PC-3 (cell line): ENCODE measurements around the gene SPPL2C. TPM values are rescaled to one million over a fixed set of nuclear protein-coding genes. Genes with fewer than 3 reads are reported as not detected.

Experiments
- ATAC-seq: fragments of 200-7000 bp; cut with Tn5 transposase; 2 replicates; pipeline ENCODE4 v1.9.1; 2020; ENCODE audit warnings: mild to moderate bottlenecking, moderate library complexity
- BruUV-seq: library from RNA; stranded (reverse); fragments of 400-500 nt; replicated peaks from 2 replicates; lab custom pipeline; 2021; lab: Mats Ljungman, UMichigan
- CTCF ChIA-PET: fragments of 300-600 bp; sonication (Branson Sonifier 250); formaldehyde crosslinking; loops from one replicate; lab custom pipeline; 2022; ENCODE audit warnings: antibody characterized with exemption; lab: Charles Lee
- POLR2A ChIA-PET: fragments of 300-600 bp; sonication (Branson Sonifier 250); formaldehyde crosslinking; loops from one replicate; lab custom pipeline; 2022; ENCODE audit warnings: antibody characterized with exemption; ENCODE audit not compliant: unreplicated experiment; lab: Charles Lee
- DNase-seq: peaks from one replicate; pipeline ENCODE4 v3.0.0-alpha.2; 2015
- H2AFZ ChIP-seq: fragments of 300-600 bp; sonication (generic); 2 replicates; pipeline ENCODE4 v1.6.0; 2016; ENCODE audit warnings: antibody characterized with exemption, low read length
- H3F3A ChIP-seq: fragments of 300-600 bp; sonication (generic); one replicate; pipeline ENCODE4 v1.6.0; 2017; ENCODE audit warnings: antibody characterized with exemption, low read length, control low read depth, mild to moderate bottlenecking; ENCODE audit not compliant: unreplicated experiment
- H3K27ac ChIP-seq: fragments of 300-600 bp; sonication (generic); 2 replicates; pipeline ENCODE4 v1.5.1; 2016; ENCODE audit warnings: mild to moderate bottlenecking, low read length
- H3K27me3 ChIP-seq: fragments of 300-600 bp; sonication (generic); 2 replicates; pipeline ENCODE4 v1.6.1; 2016; ENCODE audit warnings: low read length, mixed read lengths
- H3K36me3 ChIP-seq: fragments of 300-600 bp; sonication (generic); 2 replicates; pipeline ENCODE4 v1.6.1; 2016; ENCODE audit warnings: low read depth, mixed run types, low read length, mixed read lengths
- H3K4me1 ChIP-seq: fragments of 300-600 bp; sonication (generic); 2 replicates; pipeline ENCODE4 v1.5.1; 2016; ENCODE audit warnings: low read length; ENCODE audit not compliant: insufficient read depth
- H3K4me2 ChIP-seq: fragments of 300-600 bp; sonication (generic); 2 replicates; pipeline ENCODE4 v1.6.0; 2016; ENCODE audit warnings: low read length
- H3K4me3 ChIP-seq: fragments of 300-600 bp; sonication (generic); 2 replicates; pipeline ENCODE4 v1.5.1; 2016; ENCODE audit warnings: mild to moderate bottlenecking, low read length, mixed read lengths
- H3K79me2 ChIP-seq: fragments of 300-600 bp; sonication (generic); 2 replicates; pipeline ENCODE4 v1.6.1; 2017; ENCODE audit warnings: low read length, mixed read lengths
- H3K9ac ChIP-seq: fragments of 300-600 bp; sonication (generic); 2 replicates; pipeline ENCODE4 v1.6.0; 2016; ENCODE audit warnings: mild to moderate bottlenecking, low read length
- H3K9me2 ChIP-seq: fragments of 300-600 bp; sonication (generic); replicated peaks from 2 replicates; pipeline ENCODE4 v1.6.1; 2016; ENCODE audit warnings: mixed run types, low read length, mixed read lengths
- H3K9me3 ChIP-seq: fragments of 300-600 bp; sonication (generic); 2 replicates; pipeline ENCODE4 v1.6.1; 2016; ENCODE audit warnings: low read length, mixed read lengths
- H4K20me1 ChIP-seq: fragments of 300-600 bp; sonication (generic); 2 replicates; pipeline ENCODE4 v1.6.1; 2016; ENCODE audit warnings: low read length, mixed read lengths
- EZH2 ChIP-seq: fragments of 300-600 bp; sonication (generic); IDR thresholded peaks from one replicate; pipeline ENCODE4 v1.6.1; 2017; ENCODE audit warnings: antibody characterized with exemption, mild to moderate bottlenecking, low read length; ENCODE audit not compliant: unreplicated experiment
- EZH2phosphoT487 ChIP-seq: fragments of 300-600 bp; sonication (generic); IDR thresholded peaks from 2 replicates; pipeline ENCODE4 v1.6.1; 2018; ENCODE audit warnings: mild to moderate bottlenecking, antibody characterized with exemption, low read length, borderline replicate concordance
- intact Hi-C: fragments of 100-400 bp; cut with micrococcal nuclease; formaldehyde crosslinking; loops from 2 replicates; pipeline ENCODE4 v1.9.0; 2023
- total RNA-seq: library from RNA; depleted of rRNA; stranded (reverse); fragments of >200 nt; gene quantifications from 2 replicates; pipeline ENCODE4 v1.2.3, GENCODE V29; 2014
- TF ChIP-seq, protein P1 (sequence below): fragments of 300-600 bp; sonication (generic); conservative IDR thresholded peaks from 2 replicates; pipeline ENCODE4 v1.5.1; 2017; ENCODE audit warnings: antibody characterized with exemption, low read depth, mild to moderate bottlenecking, low read length

Gene SPPL2C
- total RNA-seq, 1 experiment from 2014 or later, result not detected

DNA sequence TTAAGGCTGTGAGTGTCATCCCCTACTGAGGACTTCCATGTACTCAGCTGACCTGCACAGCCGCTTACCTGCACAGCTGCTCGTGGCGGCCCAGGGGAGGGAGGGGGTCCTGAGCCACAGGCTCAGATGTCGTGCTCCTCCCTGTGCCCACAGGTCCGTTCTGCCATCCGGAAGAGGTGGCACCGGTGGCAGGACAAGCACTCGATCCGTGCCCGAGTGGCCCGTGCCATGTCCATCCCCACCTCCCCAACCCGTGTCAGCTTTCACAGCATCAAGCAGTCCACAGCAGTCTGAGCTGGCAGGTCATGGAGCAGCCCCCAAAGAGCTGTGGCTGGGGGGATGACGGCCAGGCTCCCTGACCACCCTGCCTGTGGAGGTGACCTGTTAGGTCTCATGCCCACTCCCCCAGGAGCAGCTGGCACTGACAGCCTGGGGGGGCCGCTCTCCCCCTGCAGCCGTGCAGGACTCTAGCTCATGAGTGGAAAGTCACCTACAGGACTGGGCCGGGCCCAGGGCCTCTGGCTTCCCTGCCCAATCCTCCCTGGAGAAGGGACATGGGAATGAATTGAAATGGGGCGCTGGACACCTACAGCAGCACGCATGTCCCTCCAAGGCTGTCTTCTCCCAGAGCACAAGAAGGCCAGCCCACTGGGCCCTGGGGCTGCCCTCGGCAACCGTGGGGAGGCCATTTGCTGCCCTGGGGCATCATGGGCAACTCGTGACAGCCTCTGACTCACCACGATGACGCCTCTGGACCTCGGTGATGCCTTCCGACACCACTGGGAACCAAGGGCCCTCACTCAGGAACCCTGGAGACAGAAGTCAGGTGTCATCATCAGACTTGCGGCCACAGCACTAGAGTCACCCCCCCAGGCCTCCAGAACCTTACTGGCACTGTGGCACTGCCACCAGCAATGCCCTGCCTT lies 9.9 kb upstream of the SPPL2C start:
- ChIA-PET CTCF (interaction anchor here (1.1 kb wide), 1 partner anchor 195 kb away, joined by 4 read pairs; no protein-coding TSS in a partner anchor), POLR2A (no interaction called here)
- peak; percentile 27 for ATAC-seq

DNA sequence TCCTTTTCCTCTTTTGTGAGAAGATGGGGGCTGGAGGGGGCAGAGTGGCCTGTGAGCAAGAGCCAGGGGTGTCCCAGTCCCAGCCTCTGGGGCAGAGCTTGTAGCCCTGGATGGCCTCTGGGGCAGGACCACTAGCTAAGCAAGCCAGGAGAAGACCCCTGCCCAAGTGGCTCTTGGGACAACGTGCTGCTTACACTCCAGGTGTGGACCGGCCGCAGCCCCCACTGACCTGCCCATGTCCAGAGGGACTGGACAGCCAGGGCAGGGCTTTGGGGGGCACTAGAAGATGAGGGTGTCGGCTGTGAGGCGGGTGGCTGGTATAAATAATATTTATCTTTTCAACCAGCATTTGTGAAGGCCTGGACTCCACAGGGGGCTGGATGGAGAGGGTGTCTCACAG lies 9.2 kb upstream of the SPPL2C start:
- no peak overlapping the region for H2AFZ ChIP-seq
- H3K9ac ChIP-seq, result no peak overlapping the region
- DNase-seq (no peak), ATAC-seq (no peak)
- 0 out of 2 replicates have a peak, but pooled peaks cover 4% of the 10 kb centered on the region for H3K4me1 ChIP-seq
- BruUV-seq, result no TSS peak
- intact Hi-C loops, result no loop called here
- no peaks in the 10 kb centered on the region for H3K9me3 ChIP-seq
- no peak overlapping the region for H3K4me2 ChIP-seq
- H3K79me2 ChIP-seq, result no peaks in the 10 kb centered on the region
- H3K27ac ChIP-seq, result no peak overlapping the region
- no peaks in the 10 kb centered on the region for H4K20me1 ChIP-seq
- ChIA-PET CTCF (interaction anchor here (1.1 kb wide), 1 partner anchor 195 kb away, joined by 4 read pairs; no protein-coding TSS in a partner anchor), POLR2A (no interaction called here)
- H3K9me2 ChIP-seq, result no peaks in the 10 kb centered on the region
- no peaks in the 10 kb centered on the region for H3K36me3 ChIP-seq
- no peak overlapping the region for H3K4me3 ChIP-seq
- TF ChIP-seq EZH2 (no peak), EZH2phosphoT487 (no peak)
- TF ChIP-seq, protein P1, sequence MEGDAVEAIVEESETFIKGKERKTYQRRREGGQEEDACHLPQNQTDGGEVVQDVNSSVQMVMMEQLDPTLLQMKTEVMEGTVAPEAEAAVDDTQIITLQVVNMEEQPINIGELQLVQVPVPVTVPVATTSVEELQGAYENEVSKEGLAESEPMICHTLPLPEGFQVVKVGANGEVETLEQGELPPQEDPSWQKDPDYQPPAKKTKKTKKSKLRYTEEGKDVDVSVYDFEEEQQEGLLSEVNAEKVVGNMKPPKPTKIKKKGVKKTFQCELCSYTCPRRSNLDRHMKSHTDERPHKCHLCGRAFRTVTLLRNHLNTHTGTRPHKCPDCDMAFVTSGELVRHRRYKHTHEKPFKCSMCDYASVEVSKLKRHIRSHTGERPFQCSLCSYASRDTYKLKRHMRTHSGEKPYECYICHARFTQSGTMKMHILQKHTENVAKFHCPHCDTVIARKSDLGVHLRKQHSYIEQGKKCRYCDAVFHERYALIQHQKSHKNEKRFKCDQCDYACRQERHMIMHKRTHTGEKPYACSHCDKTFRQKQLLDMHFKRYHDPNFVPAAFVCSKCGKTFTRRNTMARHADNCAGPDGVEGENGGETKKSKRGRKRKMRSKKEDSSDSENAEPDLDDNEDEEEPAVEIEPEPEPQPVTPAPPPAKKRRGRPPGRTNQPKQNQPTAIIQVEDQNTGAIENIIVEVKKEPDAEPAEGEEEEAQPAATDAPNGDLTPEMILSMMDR, result no peak
- no peaks in the 10 kb centered on the region for H3F3A ChIP-seq
- H3K27me3 ChIP-seq, result peaks cover 11% of the 10 kb centered on the region; the same call in 1 of the 2 replicates

More for the DNA sequence above, 9.9 kb upstream of the SPPL2C start:
- no peak overlapping the region for H3K9ac ChIP-seq
- no peaks in the 10 kb centered on the region for H3K9me2 ChIP-seq
- H3K36me3 ChIP-seq, result no peaks in the 10 kb centered on the region
- peak; percentile 56 for DNase-seq
- no peak overlapping the region for H3K4me2 ChIP-seq
- H3F3A ChIP-seq, result no peaks in the 10 kb centered on the region
- no peaks in the 10 kb centered on the region for H3K9me3 ChIP-seq
- no TSS peak for BruUV-seq
- no peak overlapping the region for H3K27ac ChIP-seq
- peaks cover 11% of the 10 kb centered on the region; the same call in 1 of the 2 replicates for H3K27me3 ChIP-seq
- no peaks in the 10 kb centered on the region for H4K20me1 ChIP-seq
- 0 out of 2 replicates have a peak overlapping the region, but pooled peaks have one; percentile 16 for H2AFZ ChIP-seq
- TF ChIP-seq, protein P1, result no peak
- TF ChIP-seq EZH2phosphoT487, result no peak
- TF ChIP-seq EZH2, result no peak
- H3K79me2 ChIP-seq, result no peaks in the 10 kb centered on the region
- H3K4me1 ChIP-seq, result 0 out of 2 replicates have a peak, but pooled peaks cover 4% of the 10 kb centered on the region
- intact Hi-C loops, result loop anchor here (5.0 kb wide), 1 partner anchor 617 kb away; no protein-coding TSS in a partner anchor
- H3K4me3 ChIP-seq, result no peak overlapping the region
